ENCODE measurements around the gene PCSK2. TPM values are rescaled to one million over a fixed set of nuclear protein-coding genes. Genes with fewer than 3 reads are reported as not detected.

PCSK2 gene
- total and polyA plus RNA-seq, 2 of the 8 experiments (the other 6 are each of a cell fraction or from before 2014, with no cell fraction given), result 1.9 to 4.2 TPM

DNA sequence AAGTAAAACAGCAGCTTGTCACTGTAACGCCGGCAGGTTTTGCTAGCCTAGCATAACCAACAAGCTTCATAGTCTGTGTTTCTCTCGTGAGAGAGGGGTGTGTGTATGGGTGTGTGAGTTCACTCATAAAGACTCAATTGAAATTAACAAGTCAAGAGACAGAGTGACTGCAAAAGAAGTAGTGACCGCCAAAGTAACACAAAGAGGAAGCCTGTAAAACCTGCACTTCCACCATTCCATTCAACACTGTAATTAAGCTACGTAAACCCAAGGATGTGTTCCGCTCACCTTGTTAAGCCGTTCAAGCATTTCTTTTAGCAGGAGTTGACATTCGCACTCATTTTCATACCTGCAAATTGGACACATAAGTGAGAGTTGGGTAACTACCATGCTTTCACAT is 297.7 kb downstream of the PCSK2 start:
- Histone ChIP-seq H3K4me2 (ENCODE audit: insufficient read depth in 1 of 2, low read depth in 2 of 2, low read length in 2 of 2) (no peak overlapping the region), H2AFZ (ENCODE audit: low read length) (no peak overlapping the region), H2BK5ac (ENCODE audit: low read depth, low read length) (no peak overlapping the region), H3K9ac (replicated peaks in 1 of 4; ENCODE audit: extremely low read depth in 1 of 4, low read depth in 3 of 4, low read length in 3 of 4) (no peak overlapping the region), H2BK120ac (replicated peaks; ENCODE audit: low read depth, low read length) (no peak overlapping the region), H3K4me3 (ENCODE audit: extremely low read depth in 1 of 4, insufficient read depth in 2 of 4, low read depth in 3 of 4, low read length in 4 of 4) (no peak overlapping the region), H3K4ac (replicated peaks; ENCODE audit: insufficient read length, low read depth, low read length) (no peak overlapping the region), H3K27me3 (replicated peaks in 1 of 4; ENCODE audit: control insufficient read depth in 3 of 4, extremely low read depth in 1 of 4, insufficient read depth in 3 of 4, low read length in 3 of 4) (peaks cover 0 to 1% (median under 1%) of the 10 kb centered on the region in 4 experiments; a peak in 2 of 7 replicates), H2BK20ac (ENCODE audit: low read length) (no peak overlapping the region), H3K36me3 (ENCODE audit: control insufficient read depth in 2 of 4, insufficient read depth in 4 of 4, low read length in 3 of 4) (no peaks in the 10 kb centered on the region), H3K79me2 (ENCODE audit: control insufficient read depth in 1 of 2, insufficient read depth in 2 of 2, low read length in 2 of 2) (no peaks in the 10 kb centered on the region), H2BK15ac (ENCODE audit: low read length) (no peak overlapping the region), H3K79me1 (ENCODE audit: low read depth, low read length) (no peaks in the 10 kb centered on the region), H2AK5ac (ENCODE audit: low read depth, low read length) (no peak overlapping the region), H4K8ac (ENCODE audit: extremely low read depth, insufficient read depth, low read length) (no peak overlapping the region), H4K5ac (ENCODE audit: insufficient read length, low read depth, low read length) (no peak overlapping the region), H3K56ac (replicated peaks; ENCODE audit: insufficient read length, low read depth, low read length) (no peak overlapping the region), H3K18ac (ENCODE audit: extremely low read depth, low read length) (no peak overlapping the region), H4K91ac (replicated peaks; ENCODE audit: insufficient read length, low read length) (no peak overlapping the region), H3K27ac (ENCODE audit: low read depth, low read length) (no peak overlapping the region), H3K9me3 (ENCODE audit: insufficient read depth in 2 of 2, low read depth in 1 of 2, low read length in 1 of 2) (no peaks in the 10 kb centered on the region), H4K20me1 (replicated peaks in 1 of 2; ENCODE audit: control insufficient read depth in 1 of 2, insufficient read depth in 2 of 2, low read length in 2 of 2) (no peaks in the 10 kb centered on the region), H3K23ac (ENCODE audit: insufficient read length) (no peak overlapping the region), H3K4me1 (replicated peaks in 1 of 4; ENCODE audit: control insufficient read depth in 3 of 4, insufficient read depth in 4 of 4, low read length in 3 of 4) (no peaks in the 10 kb centered on the region), H3K14ac (ENCODE audit: insufficient read length) (no peak overlapping the region), H2BK12ac (ENCODE audit: low read depth, low read length) (no peak overlapping the region), H3K23me2 (ENCODE audit: low read depth, low read length) (no peaks in the 10 kb centered on the region)
- CTCF ChIA-PET (ENCODE audit: partially characterized antibody), result interaction anchor here (0.5 to 2.0 kb wide), 6 partner anchors 8 to 330 kb away, joined by 3 to 10 read pairs (median 6); no protein-coding TSS in a partner anchor
- DNase-seq (ENCODE audit: low read depth in 1 of 2, low spot score in 2 of 2) (no peak), FAIRE-seq (no peak)
- no peak for TF ChIP-seq CHD2 (IDR thresholded peaks at IDR 0.05; ENCODE audit: low read length)
- TF ChIP-seq SIRT6 (IDR thresholded peaks at IDR 0.05; ENCODE audit: low read length), result no peak
- POLR2A ChIA-PET (ENCODE audit: partially characterized antibody), result interaction anchor here (1.0 to 1.3 kb wide), 2 partner anchors 10 to 19 kb away, joined by 3 read pairs; no protein-coding TSS in a partner anchor
- WGBS, 2 experiments (ENCODE audit: extremely low coverage in 1 of 2, insufficient coverage in 1 of 2, insufficient read length in 1 of 2, insufficient replicate concordance in 2 of 2, low coverage in 1 of 2, low lambda C conversion rate in 2 of 2, missing lambda C conversion rate in 1 of 2), result 89% methylated on average over 8 of the region's 8 CpGs; no CpG with 5 or more reads in 1 of the 2 experiments

Data from H1 (cell line).